ENCODE data around the gene MYO1C.
"Not testable (repeated sequence)": the region's sequence is repeated elsewhere in the genome, so short reads cannot be mapped to it uniquely, and the experiment has no call there.

The MYO1C gene

GRCh38 chr17:1509290-1509881 is 16.9 kb upstream of the MYO1C start:
- Histone ChIP-seq H3K9ac (no peak overlapping the region), H3K36me3 (ENCODE audit: control insufficient read depth, insufficient read depth, low read length) (no peaks in the 10 kb centered on the region), H3K27me3 (ENCODE audit: control insufficient read depth, insufficient read depth, low read length) (no peaks in the 10 kb centered on the region), H3K4me3 (ENCODE audit: low read depth, low read length) (no peak overlapping the region), H3K4me2 (ENCODE audit: low read length) (no peak overlapping the region), H3K79me2 (peaks cover 17% of the 10 kb centered on the region), H3K4me1 (peaks cover 18% of the 10 kb centered on the region), H3K27ac (no peak overlapping the region), H2AFZ (no peak overlapping the region), H3K9me3 (ENCODE audit: control insufficient read depth, low read length) (no peaks in the 10 kb centered on the region)
- TF ChIP-seq CTCF (IDR thresholded peaks at IDR 0.05), result no peak

GRCh38 chr17:1508709-1509108 is 16.2 kb upstream of the MYO1C start:
- H3K4me2 ChIP-seq (ENCODE audit: low read length); H3K9me3 ChIP-seq (ENCODE audit: control insufficient read depth, low read length); H2AFZ ChIP-seq; H3K4me3 ChIP-seq (ENCODE audit: low read depth, low read length); H3K9ac ChIP-seq; H3K27me3 ChIP-seq (ENCODE audit: control insufficient read depth, insufficient read depth, low read length); H3K36me3 ChIP-seq (ENCODE audit: control insufficient read depth, insufficient read depth, low read length); H3K27ac ChIP-seq: not testable (repeated sequence)
- peaks cover 14% of the 10 kb centered on the region for H3K79me2 ChIP-seq
- peaks cover 18% of the 10 kb centered on the region for H3K4me1 ChIP-seq

- no peak overlapping the region for H3K4me3 ChIP-seq (ENCODE audit: low read depth, low read length)
- H3K79me2 ChIP-seq, result peaks cover 7% of the 10 kb centered on the region
- H3K9ac ChIP-seq, result no peak overlapping the region
- H3K9me3 ChIP-seq (ENCODE audit: control insufficient read depth, low read length), result no peaks in the 10 kb centered on the region
- H3K27me3 ChIP-seq (ENCODE audit: control insufficient read depth, insufficient read depth, low read length), result no peaks in the 10 kb centered on the region
- peaks cover 8% of the 10 kb centered on the region for H3K4me1 ChIP-seq
- no peak overlapping the region for H3K4me2 ChIP-seq (ENCODE audit: low read length)
- no peaks in the 10 kb centered on the region for H3K36me3 ChIP-seq (ENCODE audit: control insufficient read depth, insufficient read depth, low read length)
- no peak for TF ChIP-seq CTCF (IDR thresholded peaks at IDR 0.05)
- no peak overlapping the region for H2AFZ ChIP-seq
- no peak overlapping the region for H3K27ac ChIP-seq
These were observed 14.3 kb upstream of the MYO1C start for GRCh38 chr17:1506649-1507267.

- Histone ChIP-seq H3K4me2 (ENCODE audit: low read length) (no peak overlapping the region), H3K4me1 (no peaks in the 10 kb centered on the region), H3K9ac (no peak overlapping the region), H3K9me3 (ENCODE audit: control insufficient read depth, low read length) (no peaks in the 10 kb centered on the region), H3K4me3 (ENCODE audit: low read depth, low read length) (no peak overlapping the region), H3K27me3 (ENCODE audit: control insufficient read depth, insufficient read depth, low read length) (no peaks in the 10 kb centered on the region), H3K36me3 (ENCODE audit: control insufficient read depth, insufficient read depth, low read length) (no peaks in the 10 kb centered on the region), H3K79me2 (peaks cover 7% of the 10 kb centered on the region), H3K27ac (no peak overlapping the region), H2AFZ (no peak overlapping the region)
- TF ChIP-seq CTCF (IDR thresholded peaks at IDR 0.05), result no peak
These were observed 13.1 kb upstream of the MYO1C start for GRCh38 chr17:1505586-1505985.

- no peak overlapping the region for H3K27ac ChIP-seq
- peaks cover 7% of the 10 kb centered on the region for H3K79me2 ChIP-seq
These were observed 12.4 kb upstream of the MYO1C start for GRCh38 chr17:1504866-1505265.

More at GRCh38 chr17:1504866-1505265, 12.4 kb upstream of the MYO1C start:
- no peak overlapping the region for H3K4me2 ChIP-seq (ENCODE audit: low read length)
- H3K9me3 ChIP-seq (ENCODE audit: control insufficient read depth, low read length), result no peaks in the 10 kb centered on the region
- no peak for TF ChIP-seq CTCF (IDR thresholded peaks at IDR 0.05)
- no peaks in the 10 kb centered on the region for H3K27me3 ChIP-seq (ENCODE audit: control insufficient read depth, insufficient read depth, low read length)
- no peaks in the 10 kb centered on the region for H3K36me3 ChIP-seq (ENCODE audit: control insufficient read depth, insufficient read depth, low read length)
- no peaks in the 10 kb centered on the region for H3K4me1 ChIP-seq
- H3K4me3 ChIP-seq (ENCODE audit: low read depth, low read length), result no peak overlapping the region
- H3K9ac ChIP-seq, result no peak overlapping the region
- no peak overlapping the region for H2AFZ ChIP-seq

All from parathyroid adenoma (tissue), 2 donors.